Transverse colon (tissue), 4 donors: ENCODE data around the gene HLA-DRB1.

Experiments used
- EP300 ChIP-seq: sonication (generic); formaldehyde crosslinking; IDR thresholded peaks from one replicate; pipeline ENCODE4 v1.6.1; 2017; ENCODE audit warnings: antibody characterized with exemption, low read depth
- POLR2A ChIP-seq: fragments of 450-650 bp; IDR thresholded peaks from one replicate; pipeline ENCODE4 v1.6.1; 2016; ENCODE audit warnings: antibody characterized with exemption, mild to moderate bottlenecking, moderate library complexity
- POLR2AphosphoS5 ChIP-seq, 3 donors: sonication (generic); formaldehyde crosslinking; IDR thresholded peaks; one replicate each; pipeline ENCODE4 v1.6.1; 2016; ENCODE audit warnings: antibody characterized with exemption in 3 of 3
- TF ChIP-seq, protein P1 (sequence below), 5 experiments: fragments of 200-600 bp in 3 of 5; fragments of 450-650 bp in 2 of 5; sonication (generic) in 3 of 5; IDR thresholded peaks; 1 replicate in 2 of 5; 2 replicates in 3 of 5; pipeline ENCODE4 v1.5.1; 2016 to 2017; ENCODE audit warnings: antibody characterized with exemption in 5 of 5, inconsistent platforms in 3 of 5, mild to moderate bottlenecking in 2 of 5, moderate library complexity in 1 of 5

- TF ChIP-seq, protein P1, sequence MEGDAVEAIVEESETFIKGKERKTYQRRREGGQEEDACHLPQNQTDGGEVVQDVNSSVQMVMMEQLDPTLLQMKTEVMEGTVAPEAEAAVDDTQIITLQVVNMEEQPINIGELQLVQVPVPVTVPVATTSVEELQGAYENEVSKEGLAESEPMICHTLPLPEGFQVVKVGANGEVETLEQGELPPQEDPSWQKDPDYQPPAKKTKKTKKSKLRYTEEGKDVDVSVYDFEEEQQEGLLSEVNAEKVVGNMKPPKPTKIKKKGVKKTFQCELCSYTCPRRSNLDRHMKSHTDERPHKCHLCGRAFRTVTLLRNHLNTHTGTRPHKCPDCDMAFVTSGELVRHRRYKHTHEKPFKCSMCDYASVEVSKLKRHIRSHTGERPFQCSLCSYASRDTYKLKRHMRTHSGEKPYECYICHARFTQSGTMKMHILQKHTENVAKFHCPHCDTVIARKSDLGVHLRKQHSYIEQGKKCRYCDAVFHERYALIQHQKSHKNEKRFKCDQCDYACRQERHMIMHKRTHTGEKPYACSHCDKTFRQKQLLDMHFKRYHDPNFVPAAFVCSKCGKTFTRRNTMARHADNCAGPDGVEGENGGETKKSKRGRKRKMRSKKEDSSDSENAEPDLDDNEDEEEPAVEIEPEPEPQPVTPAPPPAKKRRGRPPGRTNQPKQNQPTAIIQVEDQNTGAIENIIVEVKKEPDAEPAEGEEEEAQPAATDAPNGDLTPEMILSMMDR (IDR thresholded peaks at IDR 0.05), result no peak
- TF ChIP-seq POLR2A, result no peak
- no peak for TF ChIP-seq POLR2AphosphoS5 (IDR thresholded peaks at IDR 0.05)
- no peak for TF ChIP-seq EP300
These were observed 19.7 kb upstream of the HLA-DRB1 start for GRCh38 chr6:32609391-32609730.
